ENCODE data around the gene SLC22A4.

- TF ChIP-seq RAD21 (IDR thresholded peaks at IDR 0.05; ENCODE audit: low read depth) (no peak), EP300 (IDR thresholded peaks at IDR 0.05; ENCODE audit: borderline replicate concordance) (no peak)
Measured at GRCh38 chr5:132246806-132247205, 47.4 kb upstream of the SLC22A4 start.

All from Ishikawa (cell line).